ENCODE data around the gene SLC38A2.

DNA sequence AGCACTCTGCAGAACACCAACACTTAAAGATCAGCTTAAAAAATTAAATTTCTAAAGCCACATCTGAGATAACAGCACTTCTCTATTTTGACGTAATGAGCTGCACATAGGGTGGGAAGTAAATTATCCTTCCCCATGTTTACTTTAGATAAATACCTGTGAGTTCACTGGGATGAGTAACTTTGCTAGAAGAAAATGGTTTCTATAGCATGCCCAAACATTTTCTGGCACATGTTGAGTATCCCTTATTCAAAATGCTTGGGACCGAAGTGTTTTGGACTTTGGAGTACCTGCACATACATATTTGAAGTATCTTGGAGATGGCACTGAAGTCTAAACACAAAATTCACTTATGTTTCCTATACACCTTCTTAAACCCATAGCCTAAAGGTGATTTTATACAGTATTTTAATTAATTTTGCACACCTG lies 6.6 kb downstream of the SLC38A2 start:
- TF ChIP-seq POLR2A (IDR thresholded peaks at IDR 0.05) (no peak), EP300 (IDR thresholded peaks at IDR 0.05) (no peak)
- TF ChIP-seq, protein P1, sequence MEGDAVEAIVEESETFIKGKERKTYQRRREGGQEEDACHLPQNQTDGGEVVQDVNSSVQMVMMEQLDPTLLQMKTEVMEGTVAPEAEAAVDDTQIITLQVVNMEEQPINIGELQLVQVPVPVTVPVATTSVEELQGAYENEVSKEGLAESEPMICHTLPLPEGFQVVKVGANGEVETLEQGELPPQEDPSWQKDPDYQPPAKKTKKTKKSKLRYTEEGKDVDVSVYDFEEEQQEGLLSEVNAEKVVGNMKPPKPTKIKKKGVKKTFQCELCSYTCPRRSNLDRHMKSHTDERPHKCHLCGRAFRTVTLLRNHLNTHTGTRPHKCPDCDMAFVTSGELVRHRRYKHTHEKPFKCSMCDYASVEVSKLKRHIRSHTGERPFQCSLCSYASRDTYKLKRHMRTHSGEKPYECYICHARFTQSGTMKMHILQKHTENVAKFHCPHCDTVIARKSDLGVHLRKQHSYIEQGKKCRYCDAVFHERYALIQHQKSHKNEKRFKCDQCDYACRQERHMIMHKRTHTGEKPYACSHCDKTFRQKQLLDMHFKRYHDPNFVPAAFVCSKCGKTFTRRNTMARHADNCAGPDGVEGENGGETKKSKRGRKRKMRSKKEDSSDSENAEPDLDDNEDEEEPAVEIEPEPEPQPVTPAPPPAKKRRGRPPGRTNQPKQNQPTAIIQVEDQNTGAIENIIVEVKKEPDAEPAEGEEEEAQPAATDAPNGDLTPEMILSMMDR (IDR thresholded peaks at IDR 0.05) = no peak

Measured in tibial nerve (tissue), 4 donors.